H9 (cell line): ENCODE measurements around the gene PGBD5. TPM values are rescaled to one million over a fixed set of nuclear protein-coding genes. Genes with fewer than 3 reads are reported as not detected.

Experiments
- DNase-seq: peaks from one replicate; pipeline ENCODE4 v3.0.0-alpha.2; 2017
- H2AFZ ChIP-seq: one replicate; pipeline ENCODE4 v1.6.1; 2013; ENCODE audit warnings: mild to moderate bottlenecking, low read length, control low read depth, moderate library complexity
- H2AK5ac ChIP-seq: 2 replicates; pipeline ENCODE4 v1.6.1; 2013; ENCODE audit warnings: low read length, control low read depth, mixed read lengths; ENCODE audit not compliant: insufficient read length
- H2BK120ac ChIP-seq: one replicate; pipeline ENCODE4 v1.6.1; 2013; ENCODE audit warnings: low read depth, mild to moderate bottlenecking, low read length, control low read depth, inconsistent platforms; ENCODE audit not compliant: poor library complexity, severe bottlenecking
- H2BK12ac ChIP-seq: 2 replicates; pipeline ENCODE4 v1.6.1; 2013; ENCODE audit warnings: low read length, control low read depth, mixed read lengths, low read depth; ENCODE audit not compliant: insufficient read length
- H2BK15ac ChIP-seq: 2 replicates; pipeline ENCODE4 v1.6.1; 2013; ENCODE audit warnings: low read depth, low read length, control low read depth
- H2BK20ac ChIP-seq: one replicate; pipeline ENCODE4 v1.6.1; 2013; ENCODE audit warnings: low read depth, mild to moderate bottlenecking, low read length, control low read depth, inconsistent platforms; ENCODE audit not compliant: poor library complexity, severe bottlenecking
- H2BK5ac ChIP-seq: 2 replicates; pipeline ENCODE4 v1.6.1; 2013; ENCODE audit warnings: low read length, control low read depth, mixed read lengths; ENCODE audit not compliant: insufficient read length
- H3K14ac ChIP-seq: 2 replicates; pipeline ENCODE4 v1.6.1; 2013; ENCODE audit warnings: low read length, control low read depth; ENCODE audit not compliant: insufficient read depth
- H3K18ac ChIP-seq: 2 replicates; pipeline ENCODE4 v1.6.1; 2013; ENCODE audit warnings: low read depth, mild to moderate bottlenecking, mixed read lengths, low read length, control low read depth; ENCODE audit not compliant: insufficient read length
- H3K23ac ChIP-seq: 2 replicates; pipeline ENCODE4 v1.6.1; 2013; ENCODE audit warnings: low read length, control low read depth, mixed read lengths, low read depth; ENCODE audit not compliant: insufficient read length
- H3K23me2 ChIP-seq: 2 replicates; pipeline ENCODE4 v1.6.1; 2013; ENCODE audit warnings: low read depth, mild to moderate bottlenecking, mixed read lengths, low read length, control low read depth; ENCODE audit not compliant: insufficient read length, poor library complexity, severe bottlenecking
- H3K27ac ChIP-seq: 2 replicates; pipeline ENCODE4 v1.5.1; 2013; ENCODE audit warnings: low read length, control low read depth, mixed read lengths, low read depth; ENCODE audit not compliant: insufficient read length
- H3K27me3 ChIP-seq: 2 replicates; pipeline ENCODE4 v1.6.1; 2013; ENCODE audit warnings: low read length, control low read depth, inconsistent platforms; ENCODE audit not compliant: insufficient read depth
- H3K4ac ChIP-seq: 2 replicates; pipeline ENCODE4 v1.6.1; 2013; ENCODE audit warnings: low read depth, mild to moderate bottlenecking, control low read depth, inconsistent platforms, low read length, moderate library complexity
- H3K4me1 ChIP-seq: 2 replicates; pipeline ENCODE4 v1.6.1; 2013; ENCODE audit warnings: low read length, control low read depth, inconsistent platforms; ENCODE audit not compliant: insufficient read depth
- H3K4me2 ChIP-seq: 2 replicates; pipeline ENCODE4 v1.6.1; 2013; ENCODE audit warnings: low read length, control low read depth, mixed read lengths; ENCODE audit not compliant: insufficient read length, insufficient read depth
- H3K56ac ChIP-seq: 2 replicates; pipeline ENCODE4 v1.6.1; 2013; ENCODE audit warnings: low read depth, mild to moderate bottlenecking, mixed read lengths, low read length, control low read depth; ENCODE audit not compliant: insufficient read length
- H3K79me1 ChIP-seq: 2 replicates; pipeline ENCODE4 v1.6.1; 2013; ENCODE audit warnings: low read depth, mild to moderate bottlenecking, moderate library complexity, low read length, control low read depth, inconsistent platforms; ENCODE audit not compliant: insufficient read depth, poor library complexity, severe bottlenecking
- H3K79me2 ChIP-seq: 2 replicates; pipeline ENCODE4 v1.6.1; 2013; ENCODE audit warnings: low read length, control low read depth, inconsistent platforms; ENCODE audit not compliant: insufficient read depth
- H3K9ac ChIP-seq: 2 replicates; pipeline ENCODE4 v1.6.1; 2013; ENCODE audit warnings: low read length, control low read depth, mixed read lengths; ENCODE audit not compliant: insufficient read length; ENCODE audit errors: extremely low read depth
- H3K9me3 ChIP-seq: one replicate; pipeline ENCODE4 v1.6.1; 2013; ENCODE audit warnings: low read depth, low read length, inconsistent platforms; ENCODE audit not compliant: control insufficient read depth
- H3T11ph ChIP-seq: one replicate; pipeline ENCODE4 v1.6.1; 2013; ENCODE audit warnings: mild to moderate bottlenecking, low read length, control low read depth, inconsistent platforms
- H4K20me1 ChIP-seq: one replicate; pipeline ENCODE4 v1.6.1; 2013; ENCODE audit not compliant: control insufficient read depth, insufficient read length, insufficient read depth
- H4K5ac ChIP-seq: 2 replicates; pipeline ENCODE4 v1.6.1; 2013; ENCODE audit warnings: low read depth, mild to moderate bottlenecking, mixed read lengths, low read length, control low read depth; ENCODE audit not compliant: insufficient read length
- H4K8ac ChIP-seq: replicated peaks from 2 replicates; pipeline ENCODE4 v1.6.1; 2013; ENCODE audit warnings: low read length, control low read depth, mixed read lengths, low read depth; ENCODE audit not compliant: insufficient read length
- H4K91ac ChIP-seq: 2 replicates; pipeline ENCODE4 v1.6.1; 2013; ENCODE audit warnings: low read depth, mild to moderate bottlenecking, moderate library complexity, mixed read lengths, low read length, control low read depth; ENCODE audit not compliant: insufficient read length
- H3K27ac Mint-ChIP-seq, 3 experiments: 2 replicates in 2 of 3; 3 replicates in 1 of 3; pipeline ENCODE4 v1.8.0; 2020 to 2021; ENCODE audit warnings: mixed read lengths in 3 of 3, mild to moderate bottlenecking in 1 of 3, moderate library complexity in 1 of 3
- H3K27me3 Mint-ChIP-seq: 2 replicates; pipeline ENCODE4 v1.8.0; 2021; ENCODE audit warnings: low read depth, mild to moderate bottlenecking, moderate library complexity, mixed read lengths
- H3K36me3 Mint-ChIP-seq, 3 experiments: 2 replicates in 2 of 3; 3 replicates in 1 of 3; pipeline ENCODE4 v1.8.0; 2020 to 2021; ENCODE audit warnings: low read depth in 3 of 3, mixed read lengths in 3 of 3; ENCODE audit not compliant: insufficient read depth in 1 of 3
- H3K4me1 Mint-ChIP-seq, 2 experiments: 2 replicates each; pipeline ENCODE4 v1.8.0; 2020; ENCODE audit warnings: mixed read lengths in 2 of 2
- H3K4me3 Mint-ChIP-seq, 2 experiments: 2 replicates in 1 of 2; 3 replicates in 1 of 2; pipeline ENCODE4 v1.8.0; 2020 to 2021; ENCODE audit warnings: mild to moderate bottlenecking in 2 of 2, mixed read lengths in 2 of 2, moderate library complexity in 1 of 2
- H3K9me3 Mint-ChIP-seq, 2 experiments: 2 replicates in 1 of 2; 3 replicates in 1 of 2; pipeline ENCODE4 v1.8.0; 2020; ENCODE audit warnings: mild to moderate bottlenecking in 2 of 2, mixed read lengths in 2 of 2, moderate library complexity in 1 of 2
- WGBS: extraction: QIAGEN DNeasy Blood & Tissue Kit; methylation state at CpG from one replicate; pipeline ENCODE4 v1.1.7; 2013; ENCODE audit warnings: missing lambda C conversion rate, low lambda C conversion rate, mixed read lengths; ENCODE audit not compliant: insufficient read length; ENCODE audit errors: extremely low coverage; 5-methylcytosine and 5-hydroxymethylcytosine counted together
- total RNA-seq: library from RNA; stranded (reverse); gene quantifications from 2 replicates; pipeline ENCODE4 v1.2.1, GENCODE V29; 2021
- TF ChIP-seq, protein P1 (sequence below): fragments of 200-600 bp; sonication (generic); conservative IDR thresholded peaks from 3 replicates; pipeline ENCODE4 v1.8.0; 2021; ENCODE audit warnings: antibody characterized with exemption, mild to moderate bottlenecking

PGBD5 gene
- total RNA-seq, 1 experiment from 2014 or later, result 19.1 TPM

DNA sequence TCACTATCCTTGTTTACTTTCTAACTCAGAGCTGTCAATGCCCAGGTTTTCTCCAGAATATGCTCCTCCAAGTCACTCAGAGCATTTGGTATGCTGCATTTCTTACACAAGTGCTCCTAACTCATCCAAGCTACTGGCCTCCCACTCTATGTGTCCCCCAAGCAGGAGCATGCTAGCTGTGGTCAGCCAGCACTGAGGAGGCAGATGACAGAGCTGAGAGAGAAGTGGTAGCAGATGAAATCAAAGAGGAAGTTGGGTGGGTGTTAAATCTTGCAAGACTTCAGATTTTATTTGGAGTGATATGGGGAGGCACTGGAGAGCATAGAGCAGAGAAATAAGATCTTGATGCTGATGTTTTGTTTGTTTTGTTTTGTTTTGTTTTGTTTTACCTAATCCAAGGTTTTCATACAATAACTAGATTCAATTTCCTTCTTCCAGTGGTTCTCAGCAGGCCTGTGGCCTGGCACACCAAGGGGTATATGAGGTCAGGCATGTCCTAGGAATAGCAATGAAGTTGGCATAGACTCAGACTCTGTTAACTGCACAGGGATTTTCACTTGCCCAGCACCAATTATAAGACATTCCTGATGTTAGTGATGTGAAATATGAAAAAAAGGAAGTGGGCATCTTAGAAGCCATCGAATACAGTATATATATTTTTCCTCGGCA lies 3.1 kb upstream of the PGBD5 start:
- Mint-ChIP-seq H3K36me3 (no peaks in the 10 kb centered on the region; a peak in 1 of 7 replicates), H3K4me1 (peaks cover 29 to 42% of the 10 kb centered on the region in 2 experiments), H3K27me3 (peaks cover 11% of the 10 kb centered on the region), H3K9me3 (no peaks in the 10 kb centered on the region; a peak in 1 of 5 replicates), H3K27ac (peak overlapping the region; percentile 64 to 76 (median 70); a peak in 6 of 7 replicates), H3K4me3 (no peak overlapping the region; a peak in 1 of 5 replicates)
- Histone ChIP-seq H3K56ac (no peak overlapping the region), H3K23ac (no peak overlapping the region), H4K5ac (no peak overlapping the region), H3K27me3 (no peaks in the 10 kb centered on the region; the same call in 1 of the 2 replicates), H3K4ac (no peak overlapping the region), H2BK5ac (no peak overlapping the region), H3K14ac (no peak overlapping the region), H3K9ac (no peak overlapping the region), H3K23me2 (peaks cover 12% of the 10 kb centered on the region), H4K91ac (no peak overlapping the region), H2AK5ac (no peak overlapping the region), H3K79me2 (no peaks in the 10 kb centered on the region; the same call in 1 of the 2 replicates), H2BK20ac (no peak overlapping the region), H2AFZ (no peak overlapping the region), H2BK12ac (no peak overlapping the region), H3K27ac (peak overlapping the region; percentile 53), H3T11ph (no peak overlapping the region), H3K4me2 (no peak overlapping the region), H3K4me1 (peaks cover 2% of the 10 kb centered on the region; the same call in 1 of the 2 replicates), H3K9me3 (no peaks in the 10 kb centered on the region), H2BK120ac (no peak overlapping the region), H4K8ac (no peak overlapping the region), H3K79me1 (no peaks in the 10 kb centered on the region), H4K20me1 (no peaks in the 10 kb centered on the region), H2BK15ac (no peak overlapping the region), H3K18ac (no peak overlapping the region)
- TF ChIP-seq, protein P1, sequence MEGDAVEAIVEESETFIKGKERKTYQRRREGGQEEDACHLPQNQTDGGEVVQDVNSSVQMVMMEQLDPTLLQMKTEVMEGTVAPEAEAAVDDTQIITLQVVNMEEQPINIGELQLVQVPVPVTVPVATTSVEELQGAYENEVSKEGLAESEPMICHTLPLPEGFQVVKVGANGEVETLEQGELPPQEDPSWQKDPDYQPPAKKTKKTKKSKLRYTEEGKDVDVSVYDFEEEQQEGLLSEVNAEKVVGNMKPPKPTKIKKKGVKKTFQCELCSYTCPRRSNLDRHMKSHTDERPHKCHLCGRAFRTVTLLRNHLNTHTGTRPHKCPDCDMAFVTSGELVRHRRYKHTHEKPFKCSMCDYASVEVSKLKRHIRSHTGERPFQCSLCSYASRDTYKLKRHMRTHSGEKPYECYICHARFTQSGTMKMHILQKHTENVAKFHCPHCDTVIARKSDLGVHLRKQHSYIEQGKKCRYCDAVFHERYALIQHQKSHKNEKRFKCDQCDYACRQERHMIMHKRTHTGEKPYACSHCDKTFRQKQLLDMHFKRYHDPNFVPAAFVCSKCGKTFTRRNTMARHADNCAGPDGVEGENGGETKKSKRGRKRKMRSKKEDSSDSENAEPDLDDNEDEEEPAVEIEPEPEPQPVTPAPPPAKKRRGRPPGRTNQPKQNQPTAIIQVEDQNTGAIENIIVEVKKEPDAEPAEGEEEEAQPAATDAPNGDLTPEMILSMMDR, result no peak
- WGBS, result no CpG with 5 or more reads among the region's 2 CpGs
- no peak for DNase-seq
